Cardiac atrium fibroblast (primary cell): ENCODE results near the gene CDPF1. TPM values are rescaled to one million over a fixed set of nuclear protein-coding genes. Genes with fewer than 3 reads are reported as not detected.

Experiments
- total RNA-seq: library from RNA; depleted of rRNA; stranded (reverse); fragments of >200 nt; gene quantifications from 2 replicates; pipeline ENCODE4 v1.2.3, GENCODE V29; 2015

CDPF1 gene
- 13.2 and 24.3 TPM in 2 replicates for total RNA-seq

GRCh38 chr22:46250035-46250782 lies at the start of gene CDPF1:
Gene CDPF1, minus strand, starts transcription at chr22:46250293. Its CDS starts 2,009 bp downstream, at chr22:46248284.

GRCh38 chr22:46296257-46297150 lies 46.4 kb upstream of the CDPF1 start, which contains the start of gene GTSE1:
Gene GTSE1, plus strand, starts transcription at chr22:46296870. Its CDS starts 531 bp downstream, at chr22:46297401.

GRCh38 chr22:46267431-46268279 lies 17.6 kb upstream of the CDPF1 start, which contains the start of gene TTC38:
Gene TTC38, plus strand, starts transcription at chr22:46268008. Its CDS starts 32 bp downstream, at chr22:46268040.

GRCh38 chr22:46263216-46263590 lies 13.1 kb upstream of the CDPF1 start, which contains the start of gene PKDREJ:
Gene PKDREJ, minus strand, starts transcription at chr22:46263343. Its CDS starts 21 bp downstream, at chr22:46263322.

Other genes starting within 250 kb of the CDPF1 start
- 9.9 and 14.7 TPM in 2 replicates for gene PPARA, start 99.8 kb downstream of the CDPF1 start, total RNA-seq
- gene PKDREJ, start 13.1 kb upstream of the CDPF1 start, total RNA-seq, result not detected in 2 replicates
- 18.8 and 34.7 TPM in 2 replicates for gene TTC38, start 17.7 kb upstream of the CDPF1 start, total RNA-seq
- gene GTSE1, start 46.6 kb upstream of the CDPF1 start, total RNA-seq, result 3.6 and 5.8 TPM in 2 replicates
- gene TRMU, start 85.4 kb upstream of the CDPF1 start, total RNA-seq, result 33.7 and 37.5 TPM in 2 replicates